SIG-M5 treated with dmso at 0.1 percent for 504 hours (cell line): ENCODE results near the gene PGLYRP1.

Experiments
- DNase-seq: peaks from one replicate; lab custom pipeline; 2025; ENCODE audit not compliant: unreplicated experiment; lab: John Stamatoyannopoulos, UW

Gene PGLYRP1

GRCh38 chr19:46032597-46033025, 9.8 kb upstream of the PGLYRP1 start:
- DNase-seq: no peak

- no peak for DNase-seq
These were observed 9.1 kb upstream of the PGLYRP1 start for GRCh38 chr19:46031781-46032596.

GRCh38 chr19:46030812-46031550, 8.1 kb upstream of the PGLYRP1 start:
- no peak for DNase-seq

- DNase-seq: peak; percentile 62
These were observed 3.0 kb upstream of the PGLYRP1 start for GRCh38 chr19:46025835-46026234.

GRCh38 chr19:46023311-46023779, 492 bp upstream of the PGLYRP1 start:
- peak; percentile 12 for DNase-seq

- no peak for DNase-seq
These were observed 807 bp downstream of the PGLYRP1 start for GRCh38 chr19:46022061-46022430.

- no peak for DNase-seq
These were observed 1.3 kb downstream of the PGLYRP1 start for GRCh38 chr19:46021531-46022041.

- no peak for DNase-seq
These were observed 2.1 kb downstream of the PGLYRP1 start for GRCh38 chr19:46020819-46021125.

- DNase-seq: no peak
These were observed 3.6 kb downstream of the PGLYRP1 start for GRCh38 chr19:46019270-46019669.

- no peak for DNase-seq
These were observed 4.1 kb downstream of the PGLYRP1 start for GRCh38 chr19:46018729-46019251.

GRCh38 chr19:46017874-46018675, 4.8 kb downstream of the PGLYRP1 start:
- no peak for DNase-seq

GRCh38 chr19:46017095-46017429, 5.8 kb downstream of the PGLYRP1 start:
- DNase-seq: no peak

- DNase-seq: peak; percentile 63
These were observed 6.3 kb downstream of the PGLYRP1 start for GRCh38 chr19:46016426-46017094.

GRCh38 chr19:46015687-46016425, 7.0 kb downstream of the PGLYRP1 start:
- no peak for DNase-seq

GRCh38 chr19:46014941-46015686, 7.7 kb downstream of the PGLYRP1 start:
- no peak for DNase-seq

GRCh38 chr19:46014534-46014933, 8.3 kb downstream of the PGLYRP1 start:
- DNase-seq: no peak

- peak; percentile 21 for DNase-seq
These were observed 13.0 kb downstream of the PGLYRP1 start for GRCh38 chr19:46009530-46010510.

GRCh38 chr19:46006411-46006810, 16.4 kb downstream of the PGLYRP1 start:
- no peak for DNase-seq
